CD14-positive monocyte (primary cell): ENCODE data around the gene SRPRA. TPM values are rescaled to one million over a fixed set of nuclear protein-coding genes. Genes with fewer than 3 reads are reported as not detected.
A peak's percentile ranks its signal among the peaks of the same experiment; 100 is the strongest.

Experiments used
- DNase-seq, 3 donors: peaks; one replicate each; pipeline ENCODE4 v3.0.0-alpha.2; 2011 to 2022
- H2AFZ ChIP-seq: 2 replicates; pipeline ENCODE4 v1.6.0; 2012; ENCODE audit warnings: mild to moderate bottlenecking, low read depth, low read length, inconsistent platforms; ENCODE audit not compliant: insufficient read depth, poor library complexity, severe bottlenecking
- H3K27ac ChIP-seq, 2 donors: 1 replicate in 1 of 2; 2 replicates in 1 of 2; pipeline ENCODE4 v1.5.1; 2012 to 2013; ENCODE audit warnings: low read length in 2 of 2, control low read depth in 1 of 2, inconsistent platforms in 1 of 2, low read depth in 1 of 2, mild to moderate bottlenecking in 1 of 2
- H3K27me3 ChIP-seq, 2 donors: one replicate each; pipeline versions ENCODE4 v1.6.0 to v1.6.1; 2011 to 2013; ENCODE audit warnings: low read length in 2 of 2; ENCODE audit not compliant: control insufficient read depth in 2 of 2, insufficient read depth in 2 of 2
- H3K36me3 ChIP-seq, 2 donors: replicated peaks in 1 of 2; 1 replicate in 1 of 2; 2 replicates in 1 of 2; pipeline versions ENCODE4 v1.5.1 to v1.6.1; 2012 to 2013; ENCODE audit warnings: low read length in 2 of 2, control low read depth in 1 of 2, inconsistent platforms in 1 of 2, mild to moderate bottlenecking in 1 of 2; ENCODE audit not compliant: insufficient read depth in 2 of 2, control insufficient read depth in 1 of 2
- H3K4me1 ChIP-seq, 2 donors: 1 replicate in 1 of 2; 2 replicates in 1 of 2; pipeline versions ENCODE4 v1.5.1 to v1.6.1; 2012 to 2013; ENCODE audit warnings: low read length in 2 of 2, control low read depth in 1 of 2, inconsistent platforms in 1 of 2, mild to moderate bottlenecking in 1 of 2, moderate library complexity in 1 of 2; ENCODE audit not compliant: insufficient read depth in 2 of 2, control insufficient read depth in 1 of 2
- H3K4me2 ChIP-seq: replicated peaks from 2 replicates; pipeline ENCODE3; 2012; ENCODE audit warnings: low read length, moderate library complexity, mild to moderate bottlenecking; ENCODE audit not compliant: poor library complexity, severe bottlenecking; ENCODE audit errors: extremely low read depth
- H3K4me3 ChIP-seq, 3 experiments: fragments of 200-600 bp in 1 of 3; sonication (generic) in 1 of 3; replicated peaks in 1 of 3; 1 replicate in 2 of 3; 2 replicates in 1 of 3; pipeline ENCODE4 v1.5.1; 2011 to 2013; ENCODE audit warnings: low read length in 3 of 3, mild to moderate bottlenecking in 3 of 3, control low read depth in 2 of 3, low read depth in 2 of 3, inconsistent platforms in 1 of 3, moderate library complexity in 1 of 3
- H3K79me2 ChIP-seq: 2 replicates; pipeline ENCODE4 v1.6.0; 2012; ENCODE audit warnings: mild to moderate bottlenecking, control low read depth, inconsistent platforms, low read length, moderate library complexity; ENCODE audit not compliant: insufficient read depth
- H3K9ac ChIP-seq: 2 replicates; pipeline ENCODE4 v1.6.0; 2017; ENCODE audit warnings: low read length, mild to moderate bottlenecking; ENCODE audit not compliant: insufficient read depth, poor library complexity, severe bottlenecking
- H3K9me3 ChIP-seq, 2 donors: replicated peaks in 1 of 2; 1 replicate in 1 of 2; 2 replicates in 1 of 2; pipeline versions ENCODE4 v1.5.1 to v1.6.1; 2012 to 2013; ENCODE audit warnings: low read length in 2 of 2, control low read depth in 1 of 2; ENCODE audit not compliant: control insufficient read depth in 1 of 2, insufficient read depth in 1 of 2
- H4K20me1 ChIP-seq: 2 replicates; pipeline ENCODE4 v1.6.0; 2012; ENCODE audit warnings: mild to moderate bottlenecking, low read length, control low read depth, moderate library complexity; ENCODE audit not compliant: insufficient read depth
- H3K27ac Mint-ChIP-seq, 7 donors: one replicate each; pipeline ENCODE4 v1.8.0; 2020; ENCODE audit warnings: mild to moderate bottlenecking in 7 of 7, mixed read lengths in 7 of 7, moderate library complexity in 6 of 7, inconsistent platforms in 2 of 7
- H3K27me3 Mint-ChIP-seq, 3 donors: one replicate each; pipeline ENCODE4 v1.8.0; 2021 to 2022; ENCODE audit warnings: low read depth in 3 of 3, mild to moderate bottlenecking in 3 of 3, mixed read lengths in 3 of 3, moderate library complexity in 3 of 3, inconsistent platforms in 1 of 3
- H3K36me3 Mint-ChIP-seq, 2 donors: one replicate each; pipeline ENCODE4 v1.8.0; 2020; ENCODE audit warnings: mixed read lengths in 2 of 2, inconsistent platforms in 1 of 2, mild to moderate bottlenecking in 1 of 2
- H3K4me1 Mint-ChIP-seq: one replicate; pipeline ENCODE4 v1.8.0; 2020; ENCODE audit warnings: mild to moderate bottlenecking, mixed read lengths
- H3K4me3 Mint-ChIP-seq, 2 donors: one replicate each; pipeline ENCODE4 v1.8.0; 2020; ENCODE audit warnings: mild to moderate bottlenecking in 2 of 2, mixed read lengths in 2 of 2, moderate library complexity in 1 of 2
- H3K9me3 Mint-ChIP-seq, 7 donors: one replicate each; pipeline ENCODE4 v1.8.0; 2020 to 2022; ENCODE audit warnings: mixed read lengths in 7 of 7, mild to moderate bottlenecking in 6 of 7, moderate library complexity in 6 of 7, inconsistent platforms in 2 of 7
- WGBS: methylation state at CpG from one replicate; pipeline ENCODE4 v1.1.5; 2013; ENCODE audit warnings: missing lambda C conversion rate; ENCODE audit not compliant: insufficient coverage; 5-methylcytosine and 5-hydroxymethylcytosine counted together
- intact Hi-C, 2 donors: fragments of 100-400 bp; cut with micrococcal nuclease; formaldehyde crosslinking; loops; one replicate each; pipeline versions ENCODE4 v1.15.0 to v1.15.1; 2023
- polyA plus RNA-seq, 3 donors: library from polyadenylated mRNA; depleted of rRNA in 1 of 3; unstranded in 2 of 3; stranded (reverse) in 1 of 3; fragments of 300-500 nt in 2 of 3; fragments of >200 nt in 1 of 3; fragmentation: Illumina TruSeq in 2 of 3; gene quantifications; 1 replicate in 2 of 3; 2 replicates in 1 of 3; pipeline ENCODE4 v1.2.3, GENCODE V29; 2012 to 2021
- TF ChIP-seq, protein P1 (sequence below): fragments of 200-600 bp; IDR thresholded peaks from one replicate; pipeline ENCODE4 v1.8.0; 2022; ENCODE audit warnings: antibody characterized with exemption, mild to moderate bottlenecking

The SRPRA gene
- polyA plus RNA-seq, 3 donors: 68.7 to 123 (median 87.6) TPM

DNA sequence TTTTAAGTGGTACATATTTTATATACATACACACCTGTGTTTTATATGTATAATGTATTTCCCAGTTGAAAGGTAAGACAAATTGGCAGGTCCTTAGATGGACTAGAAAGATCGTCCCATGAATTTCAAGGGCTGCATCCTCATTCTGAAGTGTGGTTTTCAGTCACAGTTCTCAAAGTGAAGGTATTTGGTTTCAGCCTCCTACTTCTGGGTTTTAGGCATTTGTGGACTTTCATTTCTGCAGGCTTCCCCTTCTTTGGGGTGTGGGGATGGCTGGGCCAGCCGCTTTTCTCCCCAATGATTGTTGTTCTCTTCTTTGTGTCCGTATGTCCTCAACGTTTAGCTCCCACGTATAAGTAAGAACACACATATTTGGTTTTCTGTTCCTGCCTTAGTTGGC, 45.1 kb upstream of the SRPRA start:
- WGBS: 0% methylated on average over 1 of the region's 5 CpGs
- Mint-ChIP-seq H3K9me3 (no peaks in the 10 kb centered on the region), H3K4me1 (peaks cover 70% of the 10 kb centered on the region), H3K27ac (peak overlapping the region in 5 of 7 donors; percentile 15 to 69 (median 36)), H3K27me3 (no peaks in the 10 kb centered on the region), H3K36me3 (peaks cover 14 to 23% of the 10 kb centered on the region in 2 donors), H3K4me3 (no peak overlapping the region)
- peak overlapping the region in 1 of 2 donors; percentile 84 for H3K27ac ChIP-seq
- TF ChIP-seq, protein P1, sequence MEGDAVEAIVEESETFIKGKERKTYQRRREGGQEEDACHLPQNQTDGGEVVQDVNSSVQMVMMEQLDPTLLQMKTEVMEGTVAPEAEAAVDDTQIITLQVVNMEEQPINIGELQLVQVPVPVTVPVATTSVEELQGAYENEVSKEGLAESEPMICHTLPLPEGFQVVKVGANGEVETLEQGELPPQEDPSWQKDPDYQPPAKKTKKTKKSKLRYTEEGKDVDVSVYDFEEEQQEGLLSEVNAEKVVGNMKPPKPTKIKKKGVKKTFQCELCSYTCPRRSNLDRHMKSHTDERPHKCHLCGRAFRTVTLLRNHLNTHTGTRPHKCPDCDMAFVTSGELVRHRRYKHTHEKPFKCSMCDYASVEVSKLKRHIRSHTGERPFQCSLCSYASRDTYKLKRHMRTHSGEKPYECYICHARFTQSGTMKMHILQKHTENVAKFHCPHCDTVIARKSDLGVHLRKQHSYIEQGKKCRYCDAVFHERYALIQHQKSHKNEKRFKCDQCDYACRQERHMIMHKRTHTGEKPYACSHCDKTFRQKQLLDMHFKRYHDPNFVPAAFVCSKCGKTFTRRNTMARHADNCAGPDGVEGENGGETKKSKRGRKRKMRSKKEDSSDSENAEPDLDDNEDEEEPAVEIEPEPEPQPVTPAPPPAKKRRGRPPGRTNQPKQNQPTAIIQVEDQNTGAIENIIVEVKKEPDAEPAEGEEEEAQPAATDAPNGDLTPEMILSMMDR: no peak
- H2AFZ ChIP-seq: no peak overlapping the region
- no peaks in the 10 kb centered on the region for H4K20me1 ChIP-seq
- peaks cover 45% of the 10 kb centered on the region for H3K79me2 ChIP-seq
- peaks cover 69 to 78% of the 10 kb centered on the region in 2 donors for H3K4me1 ChIP-seq
- intact Hi-C loops: loop anchor here (5.0 kb wide), 3 partner anchors 43 to 163 kb away; partner anchors contain the start of gene ST3GAL4 (in 1 of the 2)
- no peaks in the 10 kb centered on the region for H3K27me3 ChIP-seq
- no peak overlapping the region for H3K4me2 ChIP-seq
- DNase-seq: no peak
- peaks cover 4 to 11% of the 10 kb centered on the region in 2 donors for H3K36me3 ChIP-seq
- H3K4me3 ChIP-seq: no peak overlapping the region
- peaks cover 0 to 4% of the 10 kb centered on the region in 2 donors for H3K9me3 ChIP-seq
- no peak overlapping the region for H3K9ac ChIP-seq

DNA sequence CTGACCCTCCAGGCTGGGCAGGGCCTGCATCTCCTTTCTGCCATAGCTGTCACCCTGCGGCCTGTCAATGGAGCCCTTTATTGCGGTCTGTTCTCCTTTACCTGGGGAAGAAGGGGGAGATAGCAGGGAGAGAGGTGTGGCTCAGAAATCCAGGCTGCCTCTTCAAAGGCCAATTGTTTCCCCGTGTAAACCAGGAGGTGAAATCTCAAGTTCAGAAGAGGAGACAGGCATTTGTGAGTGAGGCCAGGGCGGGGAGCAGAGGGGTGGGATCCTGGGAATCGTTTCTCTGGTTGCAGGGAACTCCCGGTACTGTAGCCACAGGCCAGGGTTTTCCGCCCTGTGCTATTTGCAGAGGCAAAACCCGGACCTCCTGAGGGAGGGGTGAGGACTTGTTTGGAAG, 44.3 kb upstream of the SRPRA start:
- Mint-ChIP-seq H3K4me3 (no peak overlapping the region), H3K27ac (peak overlapping the region; percentile 35 to 90 (median 64)), H3K4me1 (peaks cover 62% of the 10 kb centered on the region), H3K27me3 (no peaks in the 10 kb centered on the region), H3K9me3 (no peaks in the 10 kb centered on the region), H3K36me3 (peaks cover 20 to 31% of the 10 kb centered on the region in 2 donors)
- H3K4me1 ChIP-seq: peaks cover 61 to 69% of the 10 kb centered on the region in 2 donors
- H3K9me3 ChIP-seq: peaks cover 0 to 4% of the 10 kb centered on the region in 2 donors
- no peak overlapping the region for H2AFZ ChIP-seq
- TF ChIP-seq, protein P1: no peak
- H3K4me3 ChIP-seq: no peak overlapping the region
- no peaks in the 10 kb centered on the region for H3K27me3 ChIP-seq
- H3K27ac ChIP-seq: peak overlapping the region; percentile 74 to 84
- no peaks in the 10 kb centered on the region for H4K20me1 ChIP-seq
- H3K4me2 ChIP-seq: no peak overlapping the region
- 81% methylated on average over 5 of the region's 8 CpGs for WGBS
- intact Hi-C loops: loop anchor here (5.0 kb wide), 3 partner anchors 44 to 164 kb away; partner anchors contain the start of gene ST3GAL4 (in 1 of the 2)
- no peak overlapping the region for H3K9ac ChIP-seq
- peaks cover 42% of the 10 kb centered on the region for H3K79me2 ChIP-seq
- H3K36me3 ChIP-seq: peaks cover 4 to 19% of the 10 kb centered on the region in 2 donors
- no peak for DNase-seq
